HG03439 (cell line): ENCODE results near the gene AMZ1.
A peak's percentile ranks its signal among the peaks of the same experiment; 100 is the strongest.
"Not testable (repeated sequence)": the region's sequence is repeated elsewhere in the genome, so short reads cannot be mapped to it uniquely, and the experiment has no call there.

Experiments used
- ATAC-seq: cut with Tn5 transposase; IDR thresholded peaks from one replicate; pipeline ENCODE4 v1.9.1; 2021; ENCODE audit warnings: mild to moderate bottlenecking, moderate library complexity; ENCODE audit not compliant: unreplicated experiment

Gene AMZ1

GRCh38 chr7:2737771-2738540, 50.0 kb downstream of the AMZ1 start:
- no peak for ATAC-seq

- ATAC-seq = no peak
These were observed 51.0 kb downstream of the AMZ1 start for GRCh38 chr7:2738766-2739549.

- ATAC-seq = not testable (repeated sequence)
These were observed 55.7 kb downstream of the AMZ1 start for GRCh38 chr7:2743523-2744185.

GRCh38 chr7:2748684-2749083, 60.7 kb downstream of the AMZ1 start:
- not testable (repeated sequence) for ATAC-seq

GRCh38 chr7:2750004-2750407, 62.0 kb downstream of the AMZ1 start:
- ATAC-seq = no peak

GRCh38 chr7:2751086-2751485, 63.1 kb downstream of the AMZ1 start:
- no peak for ATAC-seq

- ATAC-seq = no peak
These were observed 65.1 kb downstream of the AMZ1 start for GRCh38 chr7:2753148-2753547.

GRCh38 chr7:2754086-2754485, 66.1 kb downstream of the AMZ1 start:
- ATAC-seq = no peak

- no peak for ATAC-seq
These were observed 66.9 kb downstream of the AMZ1 start for GRCh38 chr7:2754912-2755311.

- ATAC-seq = no peak
These were observed 67.5 kb downstream of the AMZ1 start for GRCh38 chr7:2755531-2755930.

- ATAC-seq = peak; percentile 14
These were observed 69.4 kb downstream of the AMZ1 start for GRCh38 chr7:2757361-2757903.

- ATAC-seq = peak; percentile 76
These were observed 70.1 kb downstream of the AMZ1 start for GRCh38 chr7:2757904-2758672.

- ATAC-seq = no peak
These were observed 70.9 kb downstream of the AMZ1 start for GRCh38 chr7:2758673-2759616.

GRCh38 chr7:2759736-2760097, 71.7 kb downstream of the AMZ1 start:
- no peak for ATAC-seq

GRCh38 chr7:2760098-2760889, 72.3 kb downstream of the AMZ1 start:
- ATAC-seq = no peak

- no peak for ATAC-seq
These were observed 73.2 kb downstream of the AMZ1 start for GRCh38 chr7:2761131-2761624.

GRCh38 chr7:2761801-2762497, 73.9 kb downstream of the AMZ1 start:
- no peak for ATAC-seq

GRCh38 chr7:2763597-2763996, 75.6 kb downstream of the AMZ1 start:
- no peak for ATAC-seq
